C4-2B (cell line): ENCODE data around the gene PAK1.

Experiments
- CTCF ChIP-seq: fragments of 450-650 bp; conservative IDR thresholded peaks from 2 replicates; pipeline ENCODE4 v1.5.1; 2017; ENCODE audit warnings: mild to moderate bottlenecking
- ZFX ChIP-seq: fragments of 450-650 bp; IDR thresholded peaks from 2 replicates; pipeline ENCODE4 v1.6.1; 2017

GRCh38 chr11:77431813-77432212, 42.1 kb downstream of the PAK1 start:
- TF ChIP-seq CTCF (no peak), ZFX (no peak)
